Measurements from ENCODE around the gene CDADC1.

The CDADC1 gene

DNA sequence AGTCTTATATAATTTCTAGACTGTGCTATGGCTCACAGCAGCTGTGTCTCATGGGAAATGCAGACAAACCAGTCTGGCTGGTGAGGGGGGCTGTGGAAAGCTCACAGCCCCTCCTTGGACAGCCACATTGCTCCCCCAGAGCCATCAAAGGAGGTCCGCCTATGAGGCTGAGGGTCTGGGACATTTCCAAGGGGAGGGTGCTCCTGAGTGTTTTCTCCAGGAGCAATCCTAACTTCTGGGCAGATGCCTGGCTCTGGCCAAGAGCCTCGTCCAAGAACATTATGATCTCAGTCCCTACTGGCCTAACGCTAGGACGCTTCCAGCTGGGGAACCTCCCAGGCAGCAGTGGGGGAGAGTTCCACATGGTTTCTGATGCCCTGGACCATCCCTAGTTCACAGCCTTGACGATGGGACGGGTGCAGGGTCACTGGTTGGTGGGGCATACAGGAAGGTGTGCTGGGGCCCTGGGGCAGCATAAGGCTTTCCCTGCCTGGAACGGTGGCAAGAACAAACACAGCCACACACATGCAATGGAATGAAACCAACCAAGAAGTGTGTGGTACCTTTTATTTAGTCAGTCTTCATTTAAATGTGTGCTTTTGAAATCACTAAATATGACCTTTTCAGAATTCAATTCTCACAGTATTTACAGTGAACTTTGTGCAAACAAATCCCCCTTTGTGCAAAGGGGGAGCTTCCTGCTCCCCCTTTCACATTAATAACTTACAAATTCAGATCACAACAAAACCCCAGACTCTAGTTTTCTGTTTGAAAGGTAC lies 60.6 kb downstream of the CDADC1 start:
- FAIRE-seq (no peak), DNase-seq (ENCODE audit: insufficient read length) (no peak)
- TF ChIP-seq POLR2AphosphoS5 (IDR thresholded peaks at IDR 0.05; ENCODE audit: low read depth, low read length) (no peak), POLR2A (IDR thresholded peaks at IDR 0.05; ENCODE audit: low read depth, low read length) (no peak), TAF1 (IDR thresholded peaks at IDR 0.05; ENCODE audit: borderline replicate concordance, low read depth, low read length) (no peak)

DNA sequence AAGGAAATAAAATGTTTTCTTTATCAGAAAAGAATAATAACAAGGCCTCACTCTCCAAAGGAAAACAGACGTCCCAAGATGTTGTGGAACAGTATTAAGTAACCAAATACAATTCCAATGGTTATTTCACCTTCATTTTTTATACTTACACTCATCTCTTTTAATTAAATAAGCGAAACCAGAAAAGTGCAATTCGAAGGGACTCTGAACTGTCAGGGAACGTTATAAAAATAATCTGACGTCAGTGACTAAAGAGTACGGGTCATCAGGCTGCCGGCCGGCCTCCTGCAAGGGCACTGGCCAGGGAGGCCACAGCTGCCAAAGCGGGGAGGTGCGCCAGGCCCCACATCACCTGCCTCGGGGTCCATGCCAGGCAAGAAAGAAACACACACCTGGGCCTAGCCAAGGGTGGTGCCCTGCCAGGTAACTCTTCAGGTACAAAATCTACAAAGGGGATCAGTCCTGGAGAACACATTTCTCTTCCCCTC lies 61.2 kb downstream of the CDADC1 start:
- FAIRE-seq (no peak), DNase-seq (ENCODE audit: insufficient read length) (no peak)
- TF ChIP-seq POLR2AphosphoS5 (IDR thresholded peaks at IDR 0.05; ENCODE audit: low read depth, low read length) = no peak
- TF ChIP-seq TAF1 (IDR thresholded peaks at IDR 0.05; ENCODE audit: borderline replicate concordance, low read depth, low read length) = no peak
- no peak for TF ChIP-seq POLR2A (IDR thresholded peaks at IDR 0.05; ENCODE audit: low read depth, low read length)

DNA sequence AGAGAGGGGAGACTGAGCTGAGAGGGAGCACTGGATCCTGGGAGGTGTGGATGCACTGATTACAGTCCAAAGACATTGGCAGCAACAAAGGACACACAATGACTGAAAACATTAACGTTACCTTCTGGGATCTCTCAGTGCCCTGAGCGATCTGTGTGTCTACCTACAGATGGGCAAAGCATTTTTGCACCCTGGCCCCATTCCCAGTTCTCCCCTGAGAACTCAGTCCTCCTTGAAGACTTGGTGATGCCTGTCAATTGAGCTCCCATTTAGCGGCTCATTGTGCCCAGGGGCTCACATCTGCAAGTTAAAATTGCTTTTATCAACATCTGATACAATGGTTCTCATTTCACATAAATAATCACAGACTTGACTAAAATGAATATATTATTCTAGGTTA lies 62.5 kb downstream of the CDADC1 start:
- TF ChIP-seq POLR2A (IDR thresholded peaks at IDR 0.05; ENCODE audit: low read depth, low read length) = no peak
- no peak for TF ChIP-seq POLR2AphosphoS5 (IDR thresholded peaks at IDR 0.05; ENCODE audit: low read depth, low read length)
- no peak for TF ChIP-seq TAF1 (IDR thresholded peaks at IDR 0.05; ENCODE audit: borderline replicate concordance, low read depth, low read length)
- FAIRE-seq (no peak), DNase-seq (ENCODE audit: insufficient read length) (no peak)

DNA sequence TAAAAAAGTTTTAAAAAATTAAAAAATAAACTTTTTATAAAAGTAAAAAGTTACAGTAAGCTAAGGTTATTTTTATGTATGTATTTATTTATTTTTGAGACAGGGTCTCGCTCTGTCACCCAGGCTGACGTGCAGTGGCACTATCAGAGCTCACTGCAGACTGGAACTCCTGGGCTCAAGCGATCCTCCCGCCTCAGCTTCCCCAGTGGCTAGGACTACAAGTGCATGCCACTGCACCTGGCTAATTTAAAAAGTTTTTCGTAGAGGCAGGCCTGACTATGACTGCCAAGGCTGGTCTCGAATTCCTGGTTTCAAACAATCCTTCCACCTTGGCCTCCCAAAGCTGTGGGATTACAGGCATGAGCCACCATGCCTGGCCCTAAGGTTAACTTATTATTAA lies 64.1 kb downstream of the CDADC1 start:
- DNase-seq (ENCODE audit: insufficient read length) (no peak), FAIRE-seq (no peak)
- TF ChIP-seq POLR2AphosphoS5 (IDR thresholded peaks at IDR 0.05; ENCODE audit: low read depth, low read length) = no peak
- no peak for TF ChIP-seq POLR2A (IDR thresholded peaks at IDR 0.05; ENCODE audit: low read depth, low read length)

DNA sequence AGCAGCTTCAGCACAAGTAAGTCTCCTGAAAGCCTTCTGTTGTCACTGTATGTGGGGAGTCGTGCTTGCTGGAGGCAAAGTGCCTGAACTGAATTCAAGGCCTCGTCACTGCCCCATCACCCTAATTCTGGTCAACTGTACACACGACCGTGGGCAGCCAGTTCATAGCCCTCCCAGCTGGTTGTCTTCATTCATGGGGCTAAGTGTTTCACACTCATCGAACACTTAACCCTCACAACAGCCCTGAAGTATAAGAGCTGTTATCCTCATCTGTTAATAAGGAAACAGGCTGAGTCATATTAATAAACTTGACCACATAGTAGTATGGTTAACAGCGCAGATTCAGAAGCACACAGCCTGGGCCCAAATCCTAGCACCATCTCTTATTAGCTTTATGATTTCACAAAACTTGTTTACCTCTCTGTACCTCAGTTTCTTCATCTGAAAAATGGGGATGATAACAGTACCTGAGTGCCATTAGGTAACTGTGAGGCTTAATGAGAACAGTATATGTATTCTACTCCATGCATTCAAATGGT lies 66.7 kb downstream of the CDADC1 start:
- DNase-seq (ENCODE audit: insufficient read length) (no peak), FAIRE-seq (peak; percentile 38)
- TF ChIP-seq POLR2A (IDR thresholded peaks at IDR 0.05; ENCODE audit: low read depth, low read length) (no peak), TAF1 (IDR thresholded peaks at IDR 0.05; ENCODE audit: borderline replicate concordance, low read depth, low read length) (no peak), POLR2AphosphoS5 (IDR thresholded peaks at IDR 0.05; ENCODE audit: low read depth, low read length) (no peak)

DNA sequence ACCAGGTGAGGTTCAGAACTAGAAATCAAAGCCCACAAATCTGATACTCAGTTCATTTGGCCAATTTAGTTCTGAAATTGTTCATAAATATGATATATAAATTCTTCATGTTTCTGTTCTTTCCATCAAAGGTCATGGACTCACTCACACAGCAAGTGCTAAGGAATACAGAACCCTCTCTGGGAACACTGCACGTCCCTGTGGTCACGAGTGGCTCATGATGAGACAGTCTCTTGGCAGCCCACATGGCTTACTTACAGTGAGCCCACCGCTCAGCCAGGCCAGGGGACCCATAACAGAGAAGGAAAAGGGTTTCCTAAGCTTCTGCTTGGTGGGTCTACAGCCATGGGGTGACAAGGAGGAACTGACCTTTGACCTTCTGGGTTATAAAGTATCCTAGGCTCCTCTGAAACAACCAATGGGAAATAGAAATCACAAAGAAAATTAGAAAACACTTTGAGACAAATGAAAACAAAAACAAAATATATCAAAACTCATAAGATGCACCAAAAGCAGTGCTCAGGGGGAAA lies 67.4 kb downstream of the CDADC1 start:
- no peak for TF ChIP-seq POLR2A (IDR thresholded peaks at IDR 0.05; ENCODE audit: low read depth, low read length)
- no peak for TF ChIP-seq POLR2AphosphoS5 (IDR thresholded peaks at IDR 0.05; ENCODE audit: low read depth, low read length)
- TF ChIP-seq TAF1 (IDR thresholded peaks at IDR 0.05; ENCODE audit: borderline replicate concordance, low read depth, low read length) = no peak
- FAIRE-seq (no peak), DNase-seq (ENCODE audit: insufficient read length) (no peak)

DNA sequence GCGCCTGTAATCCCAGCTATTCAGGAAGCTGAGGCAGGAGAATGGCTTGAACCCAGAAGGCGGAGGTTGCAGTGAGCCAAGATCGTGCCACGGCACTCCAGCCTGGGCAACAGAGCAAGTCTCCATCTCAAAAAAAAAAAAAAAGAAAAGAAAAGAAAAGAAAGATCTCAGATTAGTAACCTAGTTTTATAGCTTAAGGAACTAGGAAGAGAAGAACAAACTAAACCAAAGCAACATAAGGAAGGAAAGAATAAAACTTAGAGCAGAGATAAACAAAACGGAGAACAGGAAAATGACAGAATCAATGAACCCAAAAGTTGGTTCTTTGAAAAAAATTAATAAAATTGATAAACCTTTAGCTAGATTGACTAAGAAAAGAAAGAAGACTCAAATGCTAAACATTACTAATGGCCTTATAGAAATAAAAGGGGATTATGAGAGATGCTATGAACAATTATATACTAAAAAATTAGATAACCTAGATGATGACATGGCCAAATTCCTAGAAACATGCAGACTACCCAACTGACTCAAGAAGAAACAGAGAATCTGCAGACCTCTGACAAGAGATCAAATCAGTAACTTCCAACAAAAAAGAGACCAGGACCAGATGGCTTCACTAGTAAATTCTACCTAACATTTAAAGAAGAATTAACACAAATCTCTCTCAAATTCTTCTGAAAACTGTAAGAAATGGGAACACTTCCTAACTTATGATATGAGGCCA lies 68.2 kb downstream of the CDADC1 start:
- TF ChIP-seq POLR2A (IDR thresholded peaks at IDR 0.05; ENCODE audit: low read depth, low read length) (no peak), TAF1 (IDR thresholded peaks at IDR 0.05; ENCODE audit: borderline replicate concordance, low read depth, low read length) (no peak), POLR2AphosphoS5 (IDR thresholded peaks at IDR 0.05; ENCODE audit: low read depth, low read length) (no peak)
- FAIRE-seq = no peak

DNA sequence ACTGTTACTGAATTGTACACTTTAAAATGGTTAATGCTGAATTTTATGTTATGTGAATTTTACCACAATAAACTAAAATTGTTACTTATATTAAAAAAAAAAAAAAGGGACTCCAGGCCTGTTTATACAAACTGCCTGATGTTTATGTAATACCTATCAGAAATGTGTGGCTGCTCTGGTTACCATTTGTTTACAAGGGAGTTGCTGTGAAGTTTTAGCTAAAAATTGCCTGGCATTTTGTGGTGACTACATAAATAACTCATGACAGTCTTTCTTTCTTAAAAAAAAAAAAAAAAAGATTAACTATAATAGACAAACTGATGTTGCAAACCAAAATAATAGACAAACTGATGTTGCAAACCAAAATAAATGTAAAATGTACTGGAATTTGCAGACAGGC lies 71.8 kb downstream of the CDADC1 start:
- DNase-seq (ENCODE audit: insufficient read length) (no peak), FAIRE-seq (no peak)
- TF ChIP-seq TAF1 (IDR thresholded peaks at IDR 0.05; ENCODE audit: borderline replicate concordance, low read depth, low read length) (no peak), POLR2AphosphoS5 (IDR thresholded peaks at IDR 0.05; ENCODE audit: low read depth, low read length) (no peak), POLR2A (IDR thresholded peaks at IDR 0.05; ENCODE audit: low read depth, low read length) (no peak)

More for the DNA sequence above, 68.2 kb downstream of the CDADC1 start:
- no peak for DNase-seq (ENCODE audit: insufficient read length)

DNA sequence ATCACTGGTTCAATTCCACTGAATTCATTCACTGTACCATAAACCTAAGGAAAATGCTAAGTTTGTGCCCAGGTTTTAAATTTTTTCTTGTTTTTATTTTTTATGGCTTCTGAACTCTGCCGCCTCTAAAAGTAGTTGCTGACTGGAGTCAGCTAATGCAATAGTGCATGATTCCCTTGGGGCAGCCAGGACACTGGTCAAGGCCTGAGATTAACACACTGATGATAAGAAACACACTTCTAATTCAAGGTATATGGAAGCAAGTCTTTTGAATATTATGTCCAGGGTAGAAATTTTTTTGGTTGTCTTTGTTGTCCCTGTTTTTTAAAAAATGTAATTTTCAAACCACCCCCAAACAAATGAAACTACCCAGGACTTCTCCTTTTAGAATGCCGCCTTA lies 72.2 kb downstream of the CDADC1 start:
- no peak for DNase-seq (ENCODE audit: insufficient read length)
- TF ChIP-seq TAF1 (IDR thresholded peaks at IDR 0.05; ENCODE audit: borderline replicate concordance, low read depth, low read length) = no peak
- no peak for TF ChIP-seq POLR2A (IDR thresholded peaks at IDR 0.05; ENCODE audit: low read depth, low read length)
- no peak for TF ChIP-seq POLR2AphosphoS5 (IDR thresholded peaks at IDR 0.05; ENCODE audit: low read depth, low read length)
- no peak for FAIRE-seq

DNA sequence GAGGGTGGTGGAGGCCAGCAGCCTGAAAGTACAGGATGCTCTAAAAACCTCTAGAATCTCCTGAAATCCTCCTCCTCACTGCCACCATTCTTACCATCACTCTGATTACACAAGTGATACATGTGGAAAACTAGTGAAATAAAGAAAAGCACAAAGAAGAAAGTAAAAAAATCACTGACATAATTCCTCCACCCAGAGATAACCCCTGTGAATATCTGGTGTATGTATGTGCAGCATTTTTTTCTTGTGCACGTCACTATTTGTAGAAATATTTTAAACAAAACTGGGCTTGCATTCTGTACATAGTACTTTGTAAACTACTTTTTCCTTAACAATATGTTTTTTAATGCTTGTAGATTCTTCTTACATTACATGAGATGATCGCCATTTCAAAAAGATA lies 73.2 kb downstream of the CDADC1 start:
- FAIRE-seq (no peak), DNase-seq (ENCODE audit: insufficient read length) (no peak)
- TF ChIP-seq POLR2A (IDR thresholded peaks at IDR 0.05; ENCODE audit: low read depth, low read length) (no peak), POLR2AphosphoS5 (IDR thresholded peaks at IDR 0.05; ENCODE audit: low read depth, low read length) (no peak), TAF1 (IDR thresholded peaks at IDR 0.05; ENCODE audit: borderline replicate concordance, low read depth, low read length) (no peak)

DNA sequence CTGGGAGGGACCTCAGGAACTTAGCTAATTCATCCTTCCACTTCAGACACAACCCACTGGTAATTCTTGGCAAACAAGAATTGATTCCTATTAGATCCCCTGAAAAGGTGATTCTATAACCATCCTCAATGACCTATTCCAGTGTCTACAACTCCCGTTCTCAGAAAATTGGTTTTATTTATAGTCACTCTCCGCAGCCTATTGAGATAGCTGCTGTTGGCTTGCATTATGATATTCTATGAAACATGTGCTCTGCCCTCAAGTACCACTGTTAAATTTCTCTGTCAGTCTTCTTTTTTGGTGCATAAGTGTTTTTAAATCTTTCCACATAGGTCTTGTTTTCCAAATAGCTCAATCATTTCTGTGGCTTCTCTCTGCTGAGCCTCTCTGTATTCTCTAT lies 75.0 kb downstream of the CDADC1 start:
- DNase-seq (ENCODE audit: insufficient read length) (no peak), FAIRE-seq (no peak)
- no peak for TF ChIP-seq POLR2AphosphoS5 (IDR thresholded peaks at IDR 0.05; ENCODE audit: low read depth, low read length)
- no peak for TF ChIP-seq TAF1 (IDR thresholded peaks at IDR 0.05; ENCODE audit: borderline replicate concordance, low read depth, low read length)
- no peak for TF ChIP-seq POLR2A (IDR thresholded peaks at IDR 0.05; ENCODE audit: low read depth, low read length)

Measured in GM12892 (cell line).